T-cell (primary cell): ENCODE measurements around the gene ARL8B. TPM values are rescaled to one million over a fixed set of nuclear protein-coding genes. Genes with fewer than 3 reads are reported as not detected.
"Not testable (repeated sequence)": the region's sequence is repeated elsewhere in the genome, so short reads cannot be mapped to it uniquely, and the experiment has no call there.

Experiments
- ATAC-seq, 4 experiments: fragments of 200-7000 bp in 3 of 4; fragments of 150-1000 bp in 1 of 4; cut with Tn5 transposase; replicated peaks in 1 of 4; 1 replicate in 3 of 4; 2 replicates in 1 of 4; pipeline ENCODE4 v1.10.0; 2021; ENCODE audit warnings: moderate library complexity in 3 of 4, mild to moderate bottlenecking in 2 of 4, moderate number of reproducible peaks in 1 of 4
- CTCF ChIA-PET, 2 donors: fragments of 300-600 bp; sonication (Branson Sonifier 250); formaldehyde crosslinking; loops; one replicate each; lab custom pipeline; 2022; ENCODE audit warnings: antibody characterized with exemption in 2 of 2; lab: Charles Lee
- POLR2A ChIA-PET, 2 donors: fragments of 300-600 bp; sonication (Branson Sonifier 250); formaldehyde crosslinking; loops; one replicate each; lab custom pipeline; 2022; ENCODE audit warnings: antibody characterized with exemption in 2 of 2; lab: Charles Lee
- DNase-seq, 35 experiments: peaks; one replicate each; pipeline versions ENCODE4 v3.0.0 to v3.0.0-alpha.2; 2013 to 2023
- H3K27ac ChIP-seq: one replicate; pipeline ENCODE4 v1.5.1; 2013; ENCODE audit warnings: low read length
- H3K27me3 ChIP-seq, 2 experiments: replicated peaks in 1 of 2; 1 replicate in 1 of 2; 2 replicates in 1 of 2; pipeline versions ENCODE4 v1.6.1 to v1.7.0; 2013; ENCODE audit warnings: low read length in 1 of 2, mixed read lengths in 1 of 2; ENCODE audit not compliant: control insufficient read depth in 2 of 2, insufficient read depth in 2 of 2; ENCODE audit errors: extremely low read depth in 1 of 2
- H3K36me3 ChIP-seq, 2 donors: 1 replicate in 1 of 2; 2 replicates in 1 of 2; pipeline versions ENCODE4 v1.6.1 to v1.7.0; 2013; ENCODE audit warnings: low read length in 1 of 2; ENCODE audit not compliant: control insufficient read depth in 2 of 2, insufficient read depth in 1 of 2; ENCODE audit errors: extremely low read depth in 1 of 2
- H3K4me1 ChIP-seq, 2 experiments: 1 replicate in 1 of 2; 2 replicates in 1 of 2; pipeline versions ENCODE4 v1.6.1 to v1.7.0; 2013; ENCODE audit warnings: low read length in 2 of 2, mixed read lengths in 1 of 2; ENCODE audit not compliant: insufficient read depth in 2 of 2, control insufficient read depth in 1 of 2; ENCODE audit errors: extremely low read depth in 1 of 2
- H3K4me3 ChIP-seq, 2 donors: 1 replicate in 1 of 2; 2 replicates in 1 of 2; pipeline versions ENCODE4 v1.5.1 to v1.7.0; 2013; ENCODE audit warnings: mild to moderate bottlenecking in 2 of 2, low read length in 1 of 2, moderate library complexity in 1 of 2; ENCODE audit not compliant: control insufficient read depth in 1 of 2; ENCODE audit errors: extremely low read depth in 1 of 2
- H3K9me3 ChIP-seq: 2 replicates; pipeline ENCODE4 v1.7.0; 2013
- H3K27ac Mint-ChIP-seq, 2 donors: one replicate each; pipeline ENCODE4 v1.8.0; 2020 to 2021; ENCODE audit warnings: mild to moderate bottlenecking in 2 of 2, mixed read lengths in 2 of 2
- H3K27me3 Mint-ChIP-seq, 2 donors: one replicate each; pipeline ENCODE4 v1.8.0; 2021 to 2022; ENCODE audit warnings: mixed read lengths in 2 of 2
- H3K36me3 Mint-ChIP-seq: one replicate; pipeline ENCODE4 v1.8.0; 2021; ENCODE audit warnings: mixed read lengths
- H3K4me1 Mint-ChIP-seq, 3 donors: one replicate each; pipeline ENCODE4 v1.8.0; 2020 to 2022; ENCODE audit warnings: mixed read lengths in 3 of 3, mild to moderate bottlenecking in 1 of 3
- H3K4me3 Mint-ChIP-seq, 3 donors: one replicate each; pipeline ENCODE4 v1.8.0; 2020 to 2022; ENCODE audit warnings: mild to moderate bottlenecking in 3 of 3, mixed read lengths in 3 of 3, moderate library complexity in 3 of 3
- H3K9me3 Mint-ChIP-seq, 3 donors: one replicate each; pipeline ENCODE4 v1.8.0; 2020 to 2022; ENCODE audit warnings: mixed read lengths in 3 of 3
- WGBS: methylation state at CpG from one replicate; pipeline ENCODE4 v1.1.5; 2013; ENCODE audit warnings: missing lambda C conversion rate; ENCODE audit not compliant: insufficient coverage; 5-methylcytosine and 5-hydroxymethylcytosine counted together
- total RNA-seq, 35 experiments: library from RNA in 6 of 35; stranded (reverse) in 6 of 35; fragments of 120-200 nt in 1 of 35; gene quantifications; one replicate each; pipeline versions ENCODE4 v1.2.1 to v1.2.4 and lab custom pipeline; 2013 to 2026

The ARL8B gene
- total RNA-seq, 5 donors from 2014 or later (not counting 1 experiment from before 2014, with no cell fraction given), result 40.6 to 52.6 (median 48.3) TPM

- H3K27me3 ChIP-seq, H3K4me3 ChIP-seq, H3K36me3 Mint-ChIP-seq, DNase-seq, H3K9me3 Mint-ChIP-seq, POLR2A ChIA-PET, CTCF ChIA-PET, H3K4me1 ChIP-seq, H3K9me3 ChIP-seq, H3K27ac ChIP-seq, H3K4me3 Mint-ChIP-seq, ATAC-seq, H3K36me3 ChIP-seq, H3K27ac Mint-ChIP-seq, H3K4me1 Mint-ChIP-seq: not testable (repeated sequence)
- peaks cover 3 to 10% of the 10 kb centered on the region in 2 donors for H3K27me3 Mint-ChIP-seq
- WGBS, result 86% methylated on average over 11 of the region's 18 CpGs
Observed at GRCh38 chr3:5081973-5082788, 39.9 kb upstream of the ARL8B start.

GRCh38 chr3:5082789-5083115 lies 39.3 kb upstream of the ARL8B start:
- POLR2A ChIA-PET, result no interaction called here
- H3K4me3 ChIP-seq, result no peak overlapping the region
- no peaks in the 10 kb centered on the region for H3K36me3 ChIP-seq
- H3K27ac ChIP-seq, result no peak overlapping the region
- Mint-ChIP-seq H3K9me3 (no peaks in the 10 kb centered on the region), H3K27ac (no peak overlapping the region), H3K27me3 (peaks cover 3 to 10% of the 10 kb centered on the region in 2 donors), H3K4me3 (no peak overlapping the region), H3K36me3 (no peaks in the 10 kb centered on the region), H3K4me1 (no peaks in the 10 kb centered on the region)
- no peaks in the 10 kb centered on the region for H3K4me1 ChIP-seq
- ATAC-seq (no peak), DNase-seq (no peak)
- WGBS, result 82% methylated on average over 6 of the region's 7 CpGs
- H3K9me3 ChIP-seq, result no peaks in the 10 kb centered on the region
- peaks cover 0 to 9% of the 10 kb centered on the region in 2 experiments for H3K27me3 ChIP-seq
- CTCF ChIA-PET, result no interaction called here

- Mint-ChIP-seq H3K4me3 (no peak overlapping the region), H3K27me3 (peaks cover 3 to 17% of the 10 kb centered on the region in 2 donors)
- WGBS, result 94% methylated on average over 2 of the region's 5 CpGs
Observed at GRCh38 chr3:5084224-5084623, 37.9 kb upstream of the ARL8B start.

GRCh38 chr3:5086708-5087107 lies 35.4 kb upstream of the ARL8B start:
- Mint-ChIP-seq H3K27me3 (peaks cover 5 to 25% of the 10 kb centered on the region in 2 donors), H3K9me3 (no peaks in the 10 kb centered on the region), H3K4me1 (no peaks in the 10 kb centered on the region), H3K4me3 (no peak overlapping the region), H3K27ac (no peak overlapping the region), H3K36me3 (no peaks in the 10 kb centered on the region)
- no CpG with 5 or more reads among the region's 1 CpG for WGBS
- Histone ChIP-seq H3K27ac (no peak overlapping the region), H3K4me3 (no peak overlapping the region), H3K9me3 (no peaks in the 10 kb centered on the region), H3K36me3 (no peaks in the 10 kb centered on the region), H3K4me1 (no peaks in the 10 kb centered on the region), H3K27me3 (peaks cover 0 to 12% of the 10 kb centered on the region in 2 experiments)
- DNase-seq, result no peak
- POLR2A ChIA-PET, result interaction anchor here in 1 of 2 donors (0.6 kb wide), 1 partner anchor 26 kb away, joined by 5 read pairs; no protein-coding TSS in a partner anchor
- CTCF ChIA-PET, result no interaction called here
- ATAC-seq, result no peak

More at GRCh38 chr3:5084224-5084623, 37.9 kb upstream of the ARL8B start:
- Histone ChIP-seq H3K27me3 (peaks cover 0 to 11% of the 10 kb centered on the region in 2 experiments), H3K4me1 (no peaks in the 10 kb centered on the region), H3K36me3 (no peaks in the 10 kb centered on the region), H3K9me3 (no peaks in the 10 kb centered on the region), H3K27ac (no peak overlapping the region), H3K4me3 (no peak overlapping the region)
- ChIA-PET CTCF (interaction anchor here in 1 of 2 donors (0.6 kb wide), 1 partner anchor 46 kb away, joined by 6 read pairs; no protein-coding TSS in a partner anchor), POLR2A (no interaction called here)
- ATAC-seq (no peak), DNase-seq (no peak)
- Mint-ChIP-seq H3K4me1 (no peaks in the 10 kb centered on the region), H3K27ac (no peak overlapping the region), H3K9me3 (no peaks in the 10 kb centered on the region), H3K36me3 (no peaks in the 10 kb centered on the region)

- ATAC-seq (no peak), DNase-seq (no peak)
- no peaks in the 10 kb centered on the region for H3K36me3 ChIP-seq
- H3K27ac Mint-ChIP-seq, result no peak overlapping the region
- H3K9me3 ChIP-seq, result no peaks in the 10 kb centered on the region
- WGBS, result 80% methylated on average over 2 of the region's 4 CpGs
- no peaks in the 10 kb centered on the region for H3K36me3 Mint-ChIP-seq
- ChIA-PET CTCF (no interaction called here), POLR2A (no interaction called here)
- peaks cover 7 to 26% of the 10 kb centered on the region in 2 donors for H3K27me3 Mint-ChIP-seq
- H3K27ac ChIP-seq, result no peak overlapping the region
- H3K27me3 ChIP-seq, result peaks cover 0 to 12% of the 10 kb centered on the region in 2 experiments
- no peak overlapping the region for H3K4me3 Mint-ChIP-seq
- H3K4me3 ChIP-seq, result no peak overlapping the region
- no peaks in the 10 kb centered on the region for H3K4me1 Mint-ChIP-seq
- H3K9me3 Mint-ChIP-seq, result no peaks in the 10 kb centered on the region
- H3K4me1 ChIP-seq, result no peaks in the 10 kb centered on the region
Observed at GRCh38 chr3:5087209-5087608, 34.9 kb upstream of the ARL8B start.

GRCh38 chr3:5090197-5090596 lies 31.9 kb upstream of the ARL8B start:
- H3K4me1 ChIP-seq, result no peaks in the 10 kb centered on the region
- no peak overlapping the region for H3K27ac Mint-ChIP-seq
- H3K9me3 ChIP-seq, result no peaks in the 10 kb centered on the region
- POLR2A ChIA-PET, result no interaction called here
- H3K36me3 ChIP-seq, result no peaks in the 10 kb centered on the region
- no peak overlapping the region for H3K27ac ChIP-seq
- H3K27me3 Mint-ChIP-seq, result peaks cover 13 to 37% of the 10 kb centered on the region in 2 donors
- no peaks in the 10 kb centered on the region for H3K9me3 Mint-ChIP-seq
- H3K36me3 Mint-ChIP-seq, result no peaks in the 10 kb centered on the region
- H3K4me1 Mint-ChIP-seq, result no peaks in the 10 kb centered on the region
- H3K4me3 Mint-ChIP-seq, result no peak overlapping the region
- H3K4me3 ChIP-seq, result no peak overlapping the region
- peaks cover 0 to 14% of the 10 kb centered on the region in 2 experiments for H3K27me3 ChIP-seq
- DNase-seq (no peak), ATAC-seq (no peak)
- 60% methylated on average over 1 of the region's 5 CpGs for WGBS
- CTCF ChIA-PET, result no interaction called here
